Activated T-cell treated with anti-CD3 and anti-CD28 coated beads, Interleukin-2, amount 50 U/mL, for 72 hours (primary cell): Measurements from ENCODE around the gene AK2. TPM values are rescaled to one million over a fixed set of nuclear protein-coding genes. Genes with fewer than 3 reads are reported as not detected.
"Not testable (repeated sequence)": the region's sequence is repeated elsewhere in the genome, so short reads cannot be mapped to it uniquely, and the experiment has no call there.

ENCODE experiments used
- ATAC-seq, 2 donors: fragments of 150-1000 bp; cut with Tn5 transposase; replicated peaks in 1 of 2; 2 replicates each; pipeline ENCODE4 v1.10.0; 2021; ENCODE audit warnings: moderate library complexity in 2 of 2, mild to moderate bottlenecking in 1 of 2
- DNase-seq, 2 donors: peaks; one replicate each; pipeline ENCODE4 v3.0.0; 2021 to 2022; ENCODE audit warnings: mixed read lengths in 1 of 2
- H3K27ac Mint-ChIP-seq: one replicate; pipeline ENCODE4 v1.8.0; 2022; ENCODE audit warnings: mild to moderate bottlenecking, moderate library complexity, mixed read lengths
- H3K27me3 Mint-ChIP-seq: one replicate; pipeline ENCODE4 v1.8.0; 2022; ENCODE audit warnings: low read depth, mixed read lengths
- H3K36me3 Mint-ChIP-seq, 2 donors: one replicate each; pipeline ENCODE4 v1.8.0; 2022; ENCODE audit warnings: mixed read lengths in 2 of 2, mild to moderate bottlenecking in 1 of 2; ENCODE audit not compliant: insufficient read depth in 2 of 2
- H3K4me1 Mint-ChIP-seq: one replicate; pipeline ENCODE4 v1.8.0; 2022; ENCODE audit warnings: low read depth, mixed read lengths
- H3K4me3 Mint-ChIP-seq, 2 donors: one replicate each; pipeline ENCODE4 v1.8.0; 2022; ENCODE audit warnings: mild to moderate bottlenecking in 2 of 2, mixed read lengths in 2 of 2, moderate library complexity in 2 of 2
- H3K9me3 Mint-ChIP-seq, 2 donors: one replicate each; pipeline ENCODE4 v1.8.0; 2022; ENCODE audit warnings: mixed read lengths in 2 of 2
- total RNA-seq, 2 donors: library from RNA; stranded (reverse); gene quantifications; one replicate each; pipeline ENCODE4 v1.2.3, GENCODE V29; 2022

AK2 gene
- total RNA-seq, 2 donors from 2014 or later = 217 to 223 TPM

DNA sequence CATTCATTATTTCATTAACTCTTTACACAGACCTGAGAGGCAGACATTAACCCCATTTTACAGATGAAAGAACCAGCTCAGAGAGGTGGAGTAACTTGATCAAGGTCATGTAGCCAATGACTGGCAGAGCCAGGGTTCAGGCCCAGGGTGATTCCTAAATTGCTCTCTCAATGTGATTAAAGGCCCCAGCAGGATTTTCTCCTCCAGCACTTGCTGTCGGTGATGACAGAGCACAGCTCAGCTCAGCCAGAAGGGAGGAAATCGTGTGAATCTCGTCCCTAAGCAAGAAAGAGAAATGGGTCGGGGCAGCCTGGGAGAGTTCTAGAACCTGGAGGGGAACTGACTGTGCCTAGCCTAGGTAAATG, 52.6 kb downstream of the AK2 start:
- Mint-ChIP-seq H3K27me3 (no peaks in the 10 kb centered on the region), H3K4me3 (peak overlapping the region; percentile 14 to 64), H3K27ac (peak overlapping the region; percentile 71), H3K4me1 (peaks cover 82% of the 10 kb centered on the region), H3K36me3 (peaks cover 0 to 1% of the 10 kb centered on the region in 2 donors), H3K9me3 (peaks cover 2 to 4% of the 10 kb centered on the region in 2 donors)
- ATAC-seq (no peak), DNase-seq (no peak)

DNA sequence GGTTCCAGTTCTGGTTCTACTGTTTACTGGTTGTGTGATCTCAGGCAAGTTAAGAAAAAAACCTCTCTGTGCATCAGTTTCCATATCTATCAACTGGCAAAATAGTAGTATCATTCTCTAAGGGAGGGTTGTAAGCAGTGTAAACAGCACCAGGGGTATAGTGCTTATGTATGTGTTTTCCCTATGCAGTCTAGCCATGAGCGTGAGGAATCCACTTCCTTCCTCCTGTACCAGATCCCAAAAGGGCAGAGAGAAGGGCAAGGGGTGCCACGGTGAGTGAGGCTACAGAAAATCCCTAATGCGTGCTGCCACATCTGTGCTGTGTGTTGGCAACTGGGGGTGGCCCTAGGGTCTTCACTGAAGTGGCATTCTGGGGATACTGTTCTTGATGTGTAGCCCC, 53.7 kb downstream of the AK2 start:
- no peak for ATAC-seq
- Mint-ChIP-seq H3K27ac (peak overlapping the region; percentile 99), H3K4me1 (peaks cover 72% of the 10 kb centered on the region), H3K4me3 (peak overlapping the region; percentile 45 to 70), H3K27me3 (no peaks in the 10 kb centered on the region), H3K9me3 (peaks cover 2 to 4% of the 10 kb centered on the region in 2 donors), H3K36me3 (peaks cover 0 to 1% of the 10 kb centered on the region in 2 donors)
- no peak for DNase-seq

DNA sequence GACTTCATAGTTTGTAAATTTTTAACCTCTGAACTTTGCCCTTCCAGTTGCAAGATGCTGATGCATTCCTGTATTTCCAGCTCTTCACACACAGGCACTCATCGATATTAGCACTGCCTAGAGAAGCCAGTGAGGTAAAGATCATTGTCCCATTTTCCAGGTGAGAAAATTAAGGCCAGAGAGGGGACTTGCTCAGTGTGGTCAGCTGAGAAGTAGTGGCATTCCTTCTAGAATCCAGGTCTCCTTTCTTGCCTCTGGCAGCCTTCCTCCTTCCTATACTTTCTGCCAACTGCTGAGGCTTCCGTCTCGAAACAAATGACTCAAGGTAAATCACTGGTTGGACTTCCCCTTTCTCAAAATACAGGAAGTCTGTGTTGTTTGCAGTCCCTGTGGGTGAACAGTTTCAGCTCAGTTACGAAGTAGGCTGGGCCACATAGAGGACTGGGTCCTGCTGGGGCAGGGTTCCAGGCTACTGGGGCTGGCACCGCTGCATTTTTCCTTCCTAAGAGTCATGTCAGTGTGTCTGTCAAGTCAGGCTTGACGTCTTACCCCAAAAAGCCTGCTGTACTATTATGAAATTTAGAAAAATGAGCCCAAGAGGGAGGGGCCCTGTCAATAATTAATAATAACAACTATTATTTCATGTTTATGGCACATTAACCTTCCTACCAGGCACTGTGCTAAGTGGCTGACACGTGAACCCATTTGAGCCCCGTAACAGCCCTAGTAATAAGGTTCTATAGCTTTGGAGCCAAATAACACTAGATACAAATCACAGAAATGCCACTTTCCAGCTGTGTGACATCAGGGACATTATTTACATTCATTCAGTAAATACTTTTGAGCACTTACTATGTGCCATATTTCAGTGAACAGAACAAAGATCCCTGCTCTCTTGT, 55.4 kb downstream of the AK2 start:
- H3K4me1 Mint-ChIP-seq = peaks cover 65% of the 10 kb centered on the region
- DNase-seq = peak; percentile 77 to 79
- H3K27ac Mint-ChIP-seq = peak overlapping the region; percentile 81
- peaks cover 2 to 4% of the 10 kb centered on the region in 2 donors for H3K9me3 Mint-ChIP-seq
- peaks cover 0 to 1% of the 10 kb centered on the region in 2 donors for H3K36me3 Mint-ChIP-seq
- peak; percentile 90 to 91 for ATAC-seq
- H3K4me3 Mint-ChIP-seq = peak overlapping the region; percentile 45 to 66
- no peaks in the 10 kb centered on the region for H3K27me3 Mint-ChIP-seq

DNA sequence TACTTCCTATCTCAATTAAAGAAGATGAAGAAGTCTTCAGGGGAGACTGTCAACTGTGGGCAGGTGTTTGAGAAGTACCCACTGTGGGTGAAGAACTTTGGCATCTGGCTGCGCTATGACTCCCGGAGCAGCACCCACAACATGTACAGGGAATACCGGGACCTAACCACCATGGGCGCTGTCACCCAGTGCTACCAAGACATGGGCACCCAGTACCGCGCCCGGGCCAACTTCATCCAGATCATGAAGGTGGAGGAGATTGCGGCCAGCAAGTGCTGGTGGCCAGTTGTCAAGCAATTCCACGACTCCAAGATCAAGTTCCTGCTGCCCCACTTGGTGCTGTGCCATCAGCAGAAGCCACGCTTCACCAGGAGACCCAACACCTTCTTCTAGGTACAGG, 56.6 kb downstream of the AK2 start:
- Mint-ChIP-seq H3K36me3 (peaks cover 0 to 1% of the 10 kb centered on the region in 2 donors), H3K27ac (no peak overlapping the region), H3K4me3 (peak overlapping the region; percentile 45 to 66), H3K4me1 (peaks cover 54% of the 10 kb centered on the region), H3K9me3 (peaks cover 2 to 4% of the 10 kb centered on the region in 2 donors), H3K27me3 (no peaks in the 10 kb centered on the region)
- no peak for ATAC-seq
- no peak for DNase-seq

DNA sequence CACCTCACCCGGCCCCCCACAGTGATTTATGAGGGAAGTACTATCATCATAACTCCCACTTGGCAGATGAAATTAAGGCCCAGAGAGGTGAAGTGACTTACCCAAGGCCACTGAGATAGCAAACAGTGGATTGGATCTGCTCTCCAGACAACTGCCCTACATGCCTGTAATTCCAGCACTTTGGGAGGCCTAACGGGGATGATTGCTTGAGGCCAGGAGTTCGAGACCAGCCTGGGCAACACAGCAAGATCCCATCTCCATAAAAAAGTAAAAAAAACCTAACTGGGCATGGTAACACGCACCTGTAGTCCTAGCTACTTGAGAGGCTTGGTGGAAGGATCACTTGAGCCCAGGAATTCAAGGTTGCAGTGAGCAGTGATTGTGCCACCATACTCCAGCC, 57.8 kb downstream of the AK2 start:
- Mint-ChIP-seq H3K4me1 (peaks cover 41% of the 10 kb centered on the region), H3K27me3 (no peaks in the 10 kb centered on the region), H3K4me3 (no peak overlapping the region)

DNA sequence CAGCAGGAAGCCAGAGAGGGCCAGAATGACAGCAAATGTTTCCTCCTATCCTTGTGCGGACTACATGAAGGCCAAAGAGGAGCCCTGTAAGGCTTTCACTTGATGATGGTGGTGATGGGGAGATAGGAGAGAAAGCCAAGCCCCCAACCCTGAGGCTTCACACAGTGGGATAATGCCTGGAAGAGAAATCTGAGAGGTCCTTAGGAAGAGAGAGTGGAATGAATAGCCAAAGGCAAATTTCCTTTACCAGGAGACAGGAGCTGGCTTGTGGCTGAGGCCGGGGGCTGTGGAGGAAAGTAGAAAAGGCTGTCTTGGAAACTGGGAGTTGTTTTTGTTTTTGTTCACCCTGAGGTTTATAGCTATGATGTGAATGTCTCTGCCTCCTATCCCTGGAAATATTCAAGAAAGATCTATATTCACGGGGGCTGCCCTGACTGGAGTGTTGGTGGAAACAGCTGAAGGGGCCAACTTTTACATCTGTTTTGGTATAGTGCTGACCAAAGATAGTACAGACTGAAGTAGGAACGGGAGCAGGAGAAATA, 59.1 kb downstream of the AK2 start:
- H3K4me1 Mint-ChIP-seq = peaks cover 29% of the 10 kb centered on the region
- peaks cover 0 to 1% of the 10 kb centered on the region in 2 donors for H3K36me3 Mint-ChIP-seq

More for the DNA sequence above, 57.8 kb downstream of the AK2 start:
- Mint-ChIP-seq H3K9me3 (peaks cover 2 to 4% of the 10 kb centered on the region in 2 donors), H3K27ac (no peak overlapping the region), H3K36me3 (peaks cover 0 to 1% of the 10 kb centered on the region in 2 donors)
- no peak for DNase-seq
- ATAC-seq = no peak

DNA sequence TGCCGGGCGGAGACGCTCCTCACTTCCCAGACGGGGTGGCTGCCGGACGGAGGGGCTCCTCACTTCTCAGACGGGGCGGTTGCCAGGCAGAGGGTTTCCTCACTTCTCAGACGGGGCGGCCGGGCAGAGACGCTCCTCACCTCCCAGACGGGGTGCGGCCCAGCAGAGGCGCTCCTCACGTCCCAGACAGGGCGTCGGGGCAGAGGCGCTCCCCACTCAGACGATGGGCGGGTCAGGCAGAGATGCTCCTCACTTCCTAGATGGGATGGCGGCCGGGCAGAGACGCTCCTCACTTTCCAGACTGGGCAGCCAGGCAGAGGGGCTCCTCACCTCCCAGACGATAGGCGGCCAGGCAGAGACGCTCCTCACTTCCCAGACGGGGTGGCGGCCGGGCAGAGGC, 61.6 kb downstream of the AK2 start:
- Mint-ChIP-seq H3K4me1 (peaks cover 21% of the 10 kb centered on the region), H3K27me3 (peaks cover 23% of the 10 kb centered on the region), H3K4me3 (peak overlapping the region in 1 of 2 donors; percentile 34)
- DNase-seq, ATAC-seq, H3K27ac Mint-ChIP-seq, H3K9me3 Mint-ChIP-seq, H3K36me3 Mint-ChIP-seq: not testable (repeated sequence)

More for the DNA sequence above, 59.1 kb downstream of the AK2 start:
- Mint-ChIP-seq H3K4me3 (no peak overlapping the region), H3K27me3 (peaks cover 2% of the 10 kb centered on the region), H3K27ac (no peak overlapping the region), H3K9me3 (peaks cover 1 to 4% of the 10 kb centered on the region in 2 donors)
- ATAC-seq (no peak), DNase-seq (no peak)

DNA sequence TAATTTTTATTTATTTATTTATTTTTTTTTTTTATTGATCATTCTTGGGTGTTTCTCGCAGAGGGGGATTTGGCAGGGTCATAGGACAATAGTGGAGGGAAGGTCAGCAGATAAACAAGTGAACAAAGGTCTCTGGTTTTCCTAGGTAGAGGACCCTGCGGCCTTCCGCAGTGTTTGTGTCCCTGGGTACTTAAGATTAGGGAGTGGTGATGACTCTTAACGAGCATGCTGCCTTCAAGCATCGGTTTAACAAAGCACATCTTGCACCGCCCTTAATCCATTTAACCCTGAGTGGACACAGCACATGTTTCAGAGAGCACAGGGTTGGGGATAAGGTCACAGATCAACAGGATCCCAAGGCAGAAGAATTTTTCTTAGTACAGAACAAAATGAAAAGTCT, 63.2 kb downstream of the AK2 start:
- H3K36me3 Mint-ChIP-seq, ATAC-seq, DNase-seq, H3K27ac Mint-ChIP-seq, H3K9me3 Mint-ChIP-seq: not testable (repeated sequence)
- Mint-ChIP-seq H3K4me1 (peaks cover 31% of the 10 kb centered on the region), H3K4me3 (peak overlapping the region; percentile 80 to 81), H3K27me3 (peaks cover 23% of the 10 kb centered on the region)

DNA sequence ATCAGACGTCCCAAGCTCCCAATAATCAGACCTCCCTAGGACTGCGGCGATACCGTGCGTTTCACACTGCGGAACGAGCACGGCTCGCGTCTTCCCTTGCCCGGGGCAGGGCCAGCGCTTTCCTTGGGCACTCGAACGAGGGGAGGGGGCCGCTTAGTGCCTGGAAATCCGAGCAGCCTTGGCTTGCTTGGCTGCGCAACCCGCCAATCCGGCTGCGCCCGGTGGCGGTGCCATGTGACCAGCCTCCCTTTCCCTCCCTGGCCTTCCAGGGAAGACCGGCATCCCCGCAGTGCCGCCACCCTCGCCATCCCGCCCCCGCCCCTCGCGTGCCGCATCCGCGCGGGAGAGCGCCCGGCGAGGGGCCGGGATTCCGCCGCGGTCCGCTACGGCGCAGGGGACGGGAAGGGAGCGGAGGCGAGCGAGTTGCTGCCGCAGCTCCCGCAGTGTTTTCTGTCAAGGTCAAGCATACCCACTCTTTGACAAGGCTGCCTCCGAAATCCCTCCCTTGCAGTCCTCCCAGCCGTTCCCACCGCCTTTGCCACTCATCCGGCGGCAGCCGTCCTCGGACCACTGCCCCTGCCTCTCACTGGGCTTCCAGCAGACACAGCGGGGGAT, 63.8 kb downstream of the AK2 start:
- peak in 1 of 2 donors; percentile 38 for DNase-seq
- H3K4me3 Mint-ChIP-seq = peak overlapping the region; percentile 80 to 81
- peaks cover 37% of the 10 kb centered on the region for H3K4me1 Mint-ChIP-seq
- H3K27me3 Mint-ChIP-seq = peaks cover 23% of the 10 kb centered on the region
- H3K36me3 Mint-ChIP-seq = peaks cover 0 to 11% of the 10 kb centered on the region in 2 donors
- peaks cover 6% of the 10 kb centered on the region in 2 donors for H3K9me3 Mint-ChIP-seq
- peak in 1 of 2 donors; percentile 29 for ATAC-seq
- H3K27ac Mint-ChIP-seq = no peak overlapping the region

DNA sequence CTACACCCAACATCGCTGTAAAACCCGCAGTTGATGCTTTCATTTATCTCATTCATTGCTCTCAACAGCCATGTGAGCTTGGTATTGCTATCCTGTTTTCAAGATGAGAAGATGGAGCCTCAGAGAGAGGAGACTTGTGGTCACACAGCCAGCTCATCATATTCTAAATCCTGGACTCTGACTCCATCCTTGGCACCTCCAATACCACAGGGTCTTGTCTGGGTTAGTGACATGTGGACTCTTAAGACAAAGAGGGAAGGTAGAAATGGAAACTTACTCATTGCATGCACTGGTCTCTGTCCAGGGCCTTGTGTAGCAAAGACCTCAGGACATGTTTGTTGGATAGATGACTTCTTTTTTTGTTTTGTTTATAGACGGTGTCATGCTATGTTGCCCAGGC, 65.1 kb downstream of the AK2 start:
- peaks cover 50% of the 10 kb centered on the region for H3K4me1 Mint-ChIP-seq
- DNase-seq (no peak), ATAC-seq (peak; percentile 70)
- H3K27me3 Mint-ChIP-seq = peaks cover 23% of the 10 kb centered on the region
- peak overlapping the region; percentile 31 for H3K27ac Mint-ChIP-seq
- peak overlapping the region in 1 of 2 donors; percentile 80 for H3K4me3 Mint-ChIP-seq
- H3K36me3 Mint-ChIP-seq = peaks cover 0 to 11% of the 10 kb centered on the region in 2 donors
- peaks cover 6% of the 10 kb centered on the region in 2 donors for H3K9me3 Mint-ChIP-seq

DNA sequence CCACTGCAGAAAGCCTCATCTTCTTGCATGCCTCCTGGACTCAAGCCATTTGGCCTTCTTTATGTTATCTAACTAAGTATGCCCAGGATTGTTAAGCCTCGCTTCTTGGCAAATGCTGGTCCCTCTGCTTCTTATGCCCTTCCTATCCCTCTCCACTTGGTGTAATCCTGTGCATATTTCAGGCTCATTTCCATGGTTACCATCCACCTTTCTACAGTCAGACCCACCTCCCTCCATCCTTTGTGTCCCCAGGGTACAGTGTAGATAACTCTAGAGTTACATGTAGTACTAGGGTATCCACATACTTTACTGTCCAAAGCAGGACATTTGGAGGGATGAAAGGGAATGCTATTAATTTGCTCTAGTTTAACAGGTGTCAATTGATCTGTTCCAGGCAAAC, 65.5 kb downstream of the AK2 start:
- H3K27me3 Mint-ChIP-seq = peaks cover 23% of the 10 kb centered on the region
- H3K27ac Mint-ChIP-seq = no peak overlapping the region
- peaks cover 0 to 11% of the 10 kb centered on the region in 2 donors for H3K36me3 Mint-ChIP-seq
- peaks cover 51% of the 10 kb centered on the region for H3K4me1 Mint-ChIP-seq
- peak in 1 of 2 donors; percentile 1 for ATAC-seq
- no peak for DNase-seq
- peaks cover 6% of the 10 kb centered on the region in 2 donors for H3K9me3 Mint-ChIP-seq
- H3K4me3 Mint-ChIP-seq = peak overlapping the region in 1 of 2 donors; percentile 80

DNA sequence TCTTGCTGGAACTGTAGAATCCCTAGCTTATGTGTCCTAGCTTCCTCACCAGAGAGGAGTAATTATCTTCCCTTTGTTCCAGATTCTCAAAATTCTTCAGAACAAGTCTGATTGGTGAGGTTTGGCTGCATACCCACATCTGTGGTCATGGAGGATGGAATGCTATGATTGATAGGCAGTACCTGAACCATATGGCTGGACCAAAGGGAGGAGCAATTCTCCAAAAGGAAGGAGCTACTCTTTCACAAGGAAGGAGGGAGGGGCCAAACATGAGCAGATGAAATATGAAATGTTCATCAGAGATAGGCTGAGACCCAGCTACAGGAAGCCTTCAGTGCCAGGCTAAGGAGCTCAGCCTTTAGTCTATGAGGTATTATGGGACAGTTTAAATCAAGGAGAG, 67.1 kb downstream of the AK2 start:
- ATAC-seq (no peak), DNase-seq (no peak)
- Mint-ChIP-seq H3K4me1 (peaks cover 51% of the 10 kb centered on the region), H3K4me3 (peak overlapping the region in 1 of 2 donors; percentile 3), H3K27ac (no peak overlapping the region), H3K27me3 (peaks cover 23% of the 10 kb centered on the region), H3K36me3 (peaks cover 0 to 13% of the 10 kb centered on the region in 2 donors), H3K9me3 (peaks cover 6% of the 10 kb centered on the region in 2 donors)
